Measurements from ENCODE around the gene ASB14.
"Not testable (repeated sequence)": the region's sequence is repeated elsewhere in the genome, so short reads cannot be mapped to it uniquely, and the experiment has no call there.

The ASB14 gene

GRCh38 chr3:57292159-57292896 lies at the start of gene ASB14:
Gene ASB14 (minus strand): TSS chr3:57292685. CDS start chr3:57292033, 652 bp downstream.
- no peak for DNase-seq (ENCODE audit: low read depth)

- not testable (repeated sequence) for DNase-seq (ENCODE audit: low read depth)
Measured at GRCh38 chr3:57339071-57339642, 46.7 kb upstream of the ASB14 start.

- not testable (repeated sequence) for DNase-seq (ENCODE audit: low read depth)
Measured at GRCh38 chr3:57338272-57339070, 46.0 kb upstream of the ASB14 start.

GRCh38 chr3:57335283-57335938 lies 42.9 kb upstream of the ASB14 start:
- no peak for DNase-seq (ENCODE audit: low read depth)

- no peak for DNase-seq (ENCODE audit: low read depth)
Measured at GRCh38 chr3:57331078-57331610, 38.7 kb upstream of the ASB14 start.

GRCh38 chr3:57326498-57326897 lies 34.0 kb upstream of the ASB14 start:
- DNase-seq (ENCODE audit: low read depth) = not testable (repeated sequence)

GRCh38 chr3:57314204-57314603 lies 21.7 kb upstream of the ASB14 start:
- DNase-seq (ENCODE audit: low read depth) = no peak

- DNase-seq (ENCODE audit: low read depth) = no peak
Measured at GRCh38 chr3:57309769-57310360, 17.4 kb upstream of the ASB14 start.

GRCh38 chr3:57303520-57303919 lies 11.0 kb upstream of the ASB14 start:
- DNase-seq (ENCODE audit: low read depth) = not testable (repeated sequence)

- DNase-seq (ENCODE audit: low read depth) = no peak
Measured at GRCh38 chr3:57298041-57298440, 5.6 kb upstream of the ASB14 start.

GRCh38 chr3:57292897-57293526 lies 527 bp upstream of the ASB14 start:
- DNase-seq (ENCODE audit: low read depth) = no peak

GRCh38 chr3:57288403-57288802 lies 4.1 kb downstream of the ASB14 start:
- DNase-seq (ENCODE audit: low read depth) = no peak

- no peak for DNase-seq (ENCODE audit: low read depth)
Measured at GRCh38 chr3:57287205-57287604, 5.3 kb downstream of the ASB14 start.

- no peak for DNase-seq (ENCODE audit: low read depth)
Measured at GRCh38 chr3:57283334-57283733, 9.2 kb downstream of the ASB14 start.

- no peak for DNase-seq (ENCODE audit: low read depth)
Measured at GRCh38 chr3:57281715-57282114, 10.8 kb downstream of the ASB14 start.

GRCh38 chr3:57279685-57280084 lies 12.8 kb downstream of the ASB14 start:
- no peak for DNase-seq (ENCODE audit: low read depth)

- DNase-seq (ENCODE audit: low read depth) = no peak
Measured at GRCh38 chr3:57278237-57278636, 14.2 kb downstream of the ASB14 start.

GRCh38 chr3:57275393-57275792 lies 17.1 kb downstream of the ASB14 start:
- DNase-seq (ENCODE audit: low read depth) = no peak

- DNase-seq (ENCODE audit: low read depth) = no peak
Measured at GRCh38 chr3:57274845-57275244, 17.6 kb downstream of the ASB14 start.

GRCh38 chr3:57268416-57268815 lies 24.1 kb downstream of the ASB14 start:
- DNase-seq (ENCODE audit: low read depth) = no peak

GRCh38 chr3:57261929-57262328 lies 30.6 kb downstream of the ASB14 start:
- no peak for DNase-seq (ENCODE audit: low read depth)
